Bone marrow (tissue), 2 donors: ENCODE data around the gene PIK3R3.
"Not testable (repeated sequence)": the region's sequence is repeated elsewhere in the genome, so short reads cannot be mapped to it uniquely, and the experiment has no call there.

Source experiments
- DNase-seq, 2 donors: peaks; one replicate each; lab custom pipeline; 2025; lab: John Stamatoyannopoulos, UW

Gene PIK3R3

DNA sequence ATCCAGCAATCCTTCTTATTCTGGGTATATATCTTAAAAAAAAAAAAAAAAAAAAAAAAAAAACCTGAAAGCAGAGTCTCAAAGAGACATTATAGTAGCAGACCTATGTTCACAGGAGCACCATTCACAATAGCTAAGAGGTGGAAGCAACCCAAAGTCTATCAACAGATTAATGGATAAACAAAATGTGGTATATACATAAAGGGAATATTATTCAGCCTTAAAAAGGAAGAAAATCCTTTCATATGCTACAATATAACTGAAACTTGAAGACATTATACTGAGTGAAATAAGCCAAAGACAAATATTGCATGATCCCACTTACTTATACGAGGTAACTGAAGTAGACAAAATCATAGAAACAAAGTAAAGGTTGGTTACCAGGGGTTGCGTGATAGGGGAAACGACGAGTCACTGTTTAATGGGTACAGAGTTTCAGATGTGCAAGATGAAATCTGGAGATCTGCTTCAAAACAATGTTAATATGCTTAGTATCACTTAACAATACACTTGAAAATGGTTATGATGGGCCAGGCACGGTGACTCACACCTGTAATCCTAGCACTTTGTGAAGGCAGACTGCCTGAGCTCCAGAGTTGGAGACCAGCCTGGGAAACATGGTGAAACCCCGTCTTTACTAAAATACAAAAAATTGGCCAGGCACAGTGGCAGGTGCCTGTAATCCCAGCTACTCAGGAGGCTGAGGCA is 29.5 kb downstream of the PIK3R3 start:
- no peak for DNase-seq

DNA sequence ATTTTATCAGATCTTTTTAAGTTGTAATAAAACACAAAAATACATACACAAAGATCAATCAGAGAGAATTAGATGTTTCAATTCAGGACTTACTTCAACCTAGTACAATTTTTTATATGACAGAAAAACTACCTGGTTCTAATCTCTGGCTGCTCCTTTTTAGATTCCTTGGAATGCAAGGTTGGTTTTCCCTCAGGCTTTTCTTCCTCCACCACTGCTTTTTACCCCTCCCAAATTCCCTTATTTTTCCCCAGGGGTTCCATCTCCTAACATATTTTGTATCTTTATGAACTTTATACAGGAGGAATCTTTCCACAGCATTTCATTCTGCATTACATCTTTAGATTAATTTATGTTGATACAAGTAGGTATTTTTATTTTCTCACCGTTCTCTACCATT is 33.2 kb downstream of the PIK3R3 start:
- DNase-seq: no peak

DNA sequence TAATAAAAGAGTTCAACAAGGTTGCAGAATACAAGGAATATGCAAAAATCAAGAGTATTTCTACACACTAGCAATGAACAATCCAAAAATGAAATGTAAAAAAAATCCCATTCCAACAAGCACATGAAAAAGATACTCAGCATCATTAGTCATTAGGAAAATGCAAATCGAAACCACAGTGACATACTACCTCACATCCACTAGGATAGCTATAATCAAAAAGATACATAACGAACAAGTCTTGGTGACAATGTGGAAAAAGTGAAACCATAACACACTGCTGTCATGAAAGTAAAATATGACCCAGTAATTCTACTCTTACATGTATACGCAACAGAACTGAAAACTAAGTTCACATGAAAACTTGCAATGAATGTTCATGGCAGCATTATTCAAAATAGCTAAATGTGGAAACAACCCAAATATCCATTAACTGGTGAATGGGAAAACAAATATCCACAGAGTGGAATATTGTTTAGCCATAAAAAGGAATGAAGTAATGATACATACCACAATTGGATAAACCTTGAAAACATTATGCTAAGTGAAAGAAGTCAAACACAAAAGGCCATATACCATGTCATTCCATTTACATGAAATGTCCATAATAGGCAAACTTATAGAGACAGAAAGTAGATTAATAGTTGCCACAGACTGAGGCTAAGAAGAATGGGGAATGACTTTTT is 34.3 kb downstream of the PIK3R3 start:
- no peak for DNase-seq

DNA sequence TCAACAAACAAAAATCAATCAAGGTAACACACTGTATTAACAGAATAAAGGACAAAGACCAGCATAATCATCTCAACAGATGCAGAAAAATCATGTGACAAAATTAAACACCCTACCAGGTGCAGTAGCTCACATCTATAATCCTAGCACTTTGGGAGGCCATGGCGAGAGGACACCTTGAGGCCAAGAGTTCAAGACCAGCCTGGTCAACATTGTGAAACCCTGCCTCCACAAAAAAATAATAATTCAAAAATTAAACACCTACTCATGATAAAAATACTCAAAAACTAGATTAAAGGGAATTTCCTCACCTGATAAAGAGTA is 35.3 kb downstream of the PIK3R3 start:
- DNase-seq: no peak

DNA sequence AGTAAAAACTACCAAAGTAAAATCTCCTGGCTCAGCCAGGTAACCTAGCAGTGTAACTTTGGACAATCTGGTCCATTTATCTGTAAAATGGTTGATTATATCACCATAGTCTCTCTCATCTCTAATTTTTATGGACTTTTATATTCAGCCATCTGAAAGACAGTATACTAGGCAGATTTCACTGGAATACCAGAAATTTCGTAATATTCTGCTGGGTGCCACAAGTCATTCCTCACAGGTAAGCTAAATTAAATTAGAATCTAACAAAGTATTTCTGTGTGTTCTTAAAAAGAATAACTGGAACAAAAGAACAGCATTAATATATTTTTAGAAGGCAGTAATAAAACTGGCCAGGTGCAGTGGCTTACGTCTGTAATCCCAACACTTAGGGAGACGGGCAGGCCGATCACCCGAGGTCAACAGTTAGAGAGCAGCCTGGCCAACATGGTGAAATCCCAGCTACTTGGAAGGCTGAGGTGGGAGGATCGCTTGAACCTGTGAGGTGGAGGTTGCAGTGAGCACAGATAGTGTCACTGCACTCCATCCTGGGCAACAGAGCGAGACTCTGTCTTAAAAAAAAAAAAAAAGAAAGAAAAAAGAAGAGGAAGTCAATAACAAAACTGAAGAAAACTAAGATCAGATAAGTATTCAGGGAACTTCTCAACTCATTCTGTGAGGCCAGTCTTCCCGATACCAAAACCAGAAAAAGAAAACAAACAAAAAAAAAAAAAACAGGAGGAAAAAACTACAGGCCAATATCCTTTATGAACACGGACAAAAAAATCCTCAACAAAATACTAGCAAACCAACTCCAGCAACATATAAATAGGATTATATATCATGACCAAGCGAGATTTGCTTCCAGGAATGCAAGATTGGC is 35.9 kb downstream of the PIK3R3 start:
- no peak for DNase-seq

DNA sequence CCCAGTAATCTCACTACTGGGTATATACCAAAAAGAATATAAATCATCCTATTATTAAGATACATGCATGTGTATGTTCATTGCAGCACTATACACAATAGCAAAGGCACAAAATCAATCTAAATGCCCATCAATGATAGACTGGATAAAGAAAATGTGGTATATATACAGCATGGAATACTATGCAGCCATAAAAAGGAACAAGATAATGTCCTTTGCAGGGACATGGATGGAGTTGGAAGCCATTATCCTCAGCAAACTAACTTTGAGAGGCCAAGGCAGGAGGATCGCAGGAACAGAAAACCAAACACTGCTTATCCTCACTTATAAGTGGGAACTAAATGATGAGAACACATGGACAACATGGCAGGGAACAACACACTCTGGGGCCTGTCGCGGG is 37.3 kb downstream of the PIK3R3 start:
- not testable (repeated sequence) for DNase-seq

DNA sequence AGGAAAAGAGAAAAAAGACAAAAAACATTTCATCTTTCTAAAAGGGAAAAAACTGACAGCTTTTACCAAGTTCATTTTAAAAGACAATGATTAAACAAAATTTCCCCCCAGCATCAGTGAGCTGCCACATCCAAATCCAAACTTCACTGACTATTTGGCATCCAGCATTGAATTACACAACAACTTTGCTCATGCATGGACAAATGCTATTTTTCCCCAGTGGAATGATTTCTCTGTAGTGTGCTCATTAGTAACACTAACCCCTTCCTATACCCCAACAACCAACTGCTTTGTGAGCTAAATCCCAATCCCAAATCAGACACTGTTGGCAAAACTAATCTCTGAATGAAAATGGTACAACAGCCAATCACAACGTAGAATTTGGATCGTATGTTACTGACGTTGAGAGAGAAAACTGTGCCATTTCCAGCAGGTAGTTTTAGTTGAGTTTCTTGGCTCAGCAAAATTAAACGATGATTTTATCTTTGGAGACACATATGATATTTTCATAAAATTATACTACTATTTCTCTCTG is 37.9 kb downstream of the PIK3R3 start:
- DNase-seq: no peak

DNA sequence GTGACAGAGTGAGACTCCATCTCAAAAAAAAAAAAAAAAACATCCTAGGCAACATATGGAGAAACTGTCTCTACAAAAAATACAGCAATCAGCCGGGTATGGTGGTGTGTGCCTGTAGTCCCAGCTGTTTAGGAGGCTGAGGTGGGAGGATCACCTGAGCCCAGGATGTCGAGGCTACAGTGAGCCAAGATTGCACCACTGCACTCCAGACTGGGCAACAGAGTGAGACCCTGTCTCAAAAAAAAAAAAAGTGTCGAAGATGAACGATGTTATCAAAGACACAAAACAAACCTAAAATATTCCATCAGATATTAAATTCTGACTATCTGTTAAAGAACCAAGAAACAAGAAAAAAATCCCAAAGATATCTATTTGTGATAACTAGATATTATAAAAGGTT is 38.6 kb downstream of the PIK3R3 start:
- not testable (repeated sequence) for DNase-seq

DNA sequence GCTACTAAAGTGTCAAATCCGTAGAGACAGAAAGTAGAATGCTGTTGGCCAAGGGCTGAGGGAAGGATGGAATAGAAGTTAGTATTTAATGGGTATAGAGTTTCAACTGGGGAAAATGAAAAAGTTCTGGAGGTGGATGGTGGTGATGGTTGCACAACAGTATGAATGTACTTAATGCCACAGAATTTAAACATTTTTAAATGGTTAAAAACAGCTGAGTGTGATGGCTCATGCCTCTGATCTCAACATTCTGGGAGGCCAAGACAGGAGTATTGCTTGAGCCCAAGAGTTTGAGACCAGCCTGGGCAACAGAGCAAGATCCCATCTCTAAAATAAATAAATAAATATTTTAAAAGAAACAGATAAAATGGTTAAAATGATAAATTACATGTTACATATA is 44.5 kb downstream of the PIK3R3 start:
- DNase-seq: no peak

DNA sequence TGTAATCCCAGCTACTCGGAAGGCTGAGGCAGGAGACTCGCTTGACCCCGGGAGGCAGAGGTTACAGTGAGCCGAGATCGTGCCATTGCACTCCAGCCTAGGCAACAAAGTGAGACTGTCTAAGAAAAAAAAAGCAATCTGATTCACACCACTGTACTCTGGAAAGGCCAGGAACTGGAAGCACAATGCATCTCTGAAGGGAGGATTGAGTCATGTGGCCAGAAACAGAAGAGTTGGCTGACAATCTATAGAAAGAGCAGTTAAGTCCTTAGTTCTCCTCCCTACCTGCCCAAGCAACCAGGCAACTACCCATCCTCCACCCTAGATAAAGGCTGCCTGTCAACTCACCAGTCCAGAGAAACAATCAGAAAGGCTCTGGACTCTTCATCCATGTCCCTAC is 45.9 kb downstream of the PIK3R3 start:
- no peak for DNase-seq

DNA sequence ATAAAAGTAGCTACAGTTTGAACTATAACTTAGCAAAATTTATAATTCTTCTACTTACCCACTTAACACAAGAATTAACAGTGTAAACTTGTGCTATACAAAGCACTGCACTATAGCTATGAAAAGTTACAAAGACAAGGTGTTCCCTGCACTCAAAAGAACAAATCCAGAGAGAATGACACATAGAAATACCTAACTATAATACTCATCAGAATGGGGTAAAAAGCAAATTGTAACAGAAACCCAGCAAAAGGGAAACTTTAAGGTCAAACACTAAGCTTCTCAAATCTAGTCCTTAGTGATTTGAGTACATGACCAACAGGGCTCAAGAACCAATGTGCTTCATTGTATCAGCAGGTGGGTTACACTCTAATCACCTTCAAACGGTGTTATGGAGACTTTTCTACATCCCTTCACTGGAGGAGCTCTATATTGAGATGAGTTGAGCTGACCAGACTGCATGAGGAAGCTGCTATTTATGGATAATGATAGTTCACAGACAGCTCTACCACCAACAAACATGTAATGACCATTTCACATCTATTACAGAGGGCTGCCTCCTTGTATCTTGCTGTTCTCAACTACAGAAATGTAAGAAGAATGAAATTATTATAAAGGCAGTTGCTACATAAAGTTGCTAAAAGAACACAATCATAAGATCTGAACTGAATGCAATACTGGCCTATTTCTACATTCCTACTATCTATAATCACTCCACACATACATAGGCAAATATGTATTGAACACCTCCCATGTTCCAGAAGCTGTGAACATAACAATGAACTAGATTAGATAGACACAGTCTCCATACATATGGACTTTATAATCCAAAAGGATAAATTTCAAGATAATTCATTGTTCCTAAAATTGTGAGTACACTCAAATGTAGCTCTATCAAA is 47.6 kb downstream of the PIK3R3 start:
- DNase-seq: no peak

DNA sequence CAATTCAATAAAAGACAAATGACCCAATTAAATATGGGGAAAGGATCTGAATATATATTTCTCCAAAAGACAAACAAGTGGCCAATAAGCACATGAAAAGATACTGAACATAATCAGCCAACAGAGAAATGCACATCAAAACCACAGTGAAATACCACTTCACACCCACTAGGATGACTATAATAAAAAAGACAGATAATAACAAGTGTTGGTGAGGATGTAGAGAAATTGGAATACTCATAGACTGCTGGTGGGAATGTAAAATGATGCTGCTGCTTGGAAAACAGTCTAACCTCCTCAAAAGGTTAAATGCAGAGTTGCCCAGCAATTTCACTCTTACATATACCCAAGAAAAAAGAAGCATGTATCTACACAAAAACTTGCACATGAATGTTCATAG is 48.9 kb downstream of the PIK3R3 start:
- no peak for DNase-seq

DNA sequence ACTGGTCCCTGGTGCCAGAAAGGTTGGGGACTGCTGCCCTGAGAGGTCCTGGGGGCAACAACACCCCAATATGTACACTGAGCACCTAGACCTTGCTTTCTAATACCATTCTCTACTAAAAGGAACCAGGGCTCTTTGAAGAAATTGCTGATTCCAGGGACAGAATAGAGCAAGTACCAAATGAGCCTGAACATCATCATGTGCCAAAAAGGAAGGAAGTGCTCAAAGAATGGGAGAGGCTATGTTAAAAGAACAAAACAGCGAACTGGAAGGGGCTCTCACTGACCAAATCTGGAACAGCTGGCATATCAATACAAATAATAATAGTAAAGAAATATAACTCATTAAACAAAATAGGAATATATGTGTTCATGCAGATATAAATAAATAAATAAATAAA is 50.8 kb downstream of the PIK3R3 start:
- no peak for DNase-seq

DNA sequence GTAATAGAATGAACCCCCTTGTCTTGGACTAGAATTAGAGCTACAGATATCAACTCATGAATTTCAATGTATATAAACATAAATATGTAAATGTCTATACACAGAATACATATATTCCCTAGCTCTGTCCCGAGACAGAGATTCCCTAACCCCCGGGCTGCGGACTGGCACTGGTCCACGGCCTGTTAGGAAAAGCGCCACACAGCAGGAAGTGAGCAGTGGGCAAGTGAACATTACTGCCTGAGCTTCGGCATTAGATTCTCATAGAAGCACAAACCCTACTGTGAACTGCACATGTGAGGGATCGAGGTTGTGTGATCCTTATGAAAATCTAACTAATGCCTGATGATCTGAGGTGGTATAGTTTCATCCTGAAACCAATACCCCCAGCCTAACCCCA is 51.2 kb downstream of the PIK3R3 start:
- no peak for DNase-seq

DNA sequence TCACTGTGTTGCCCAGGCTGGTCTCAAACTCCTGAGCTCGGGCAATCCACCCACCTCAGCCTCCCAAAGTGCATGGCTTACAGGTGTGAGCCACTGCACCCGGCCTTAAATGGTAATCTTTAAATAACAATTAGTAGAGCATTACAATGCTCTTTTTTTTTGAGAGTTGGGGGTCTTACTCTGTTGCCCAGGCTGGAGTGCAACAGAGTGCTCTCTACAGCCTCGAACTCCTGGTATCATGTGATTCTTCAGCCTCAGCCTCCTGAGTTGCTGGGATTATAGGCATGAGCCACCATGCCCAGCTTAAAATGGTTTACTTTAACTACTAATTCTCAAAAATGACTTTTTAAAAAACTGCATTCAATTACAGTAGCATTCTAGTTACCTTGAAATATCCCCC is 52.2 kb downstream of the PIK3R3 start:
- DNase-seq: no peak

DNA sequence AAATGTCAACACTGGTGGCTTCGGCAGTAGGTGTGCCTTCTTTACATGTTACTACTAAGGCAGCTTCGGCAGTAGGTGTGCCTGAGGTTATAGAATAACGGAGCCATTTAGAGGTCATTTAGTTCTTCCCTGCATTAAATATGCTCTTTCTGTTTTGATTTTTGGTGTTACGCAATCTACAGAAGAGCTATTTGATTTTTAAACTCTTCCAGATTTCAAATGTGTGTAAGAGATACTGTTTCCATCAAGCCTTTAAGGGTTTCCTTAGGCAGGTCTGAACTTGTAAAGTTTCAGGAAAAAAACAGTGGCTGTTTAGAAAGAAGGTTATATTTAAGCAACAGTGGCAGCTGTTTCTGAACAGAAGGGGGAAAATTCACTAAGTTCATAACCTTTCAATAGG is 54.8 kb downstream of the PIK3R3 start:
- DNase-seq: no peak

DNA sequence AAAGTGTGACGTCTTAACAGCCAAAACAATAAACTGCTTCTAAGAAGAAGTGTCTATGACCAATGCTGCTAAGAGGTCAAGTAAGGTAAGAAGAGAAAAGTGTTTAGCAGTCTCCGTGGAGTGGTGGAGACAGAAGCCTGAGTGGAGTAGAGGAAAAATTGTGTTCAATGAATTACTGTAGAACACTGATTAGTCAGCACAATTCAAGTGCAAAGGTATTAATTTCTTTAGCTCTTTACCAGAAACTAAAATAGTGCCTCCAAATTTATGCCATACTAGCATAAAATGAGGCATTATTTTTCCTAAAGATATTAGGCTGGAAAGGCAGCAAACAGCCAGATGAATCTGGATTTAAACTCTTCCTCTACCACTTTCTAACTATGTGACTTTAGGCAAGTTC is 56.1 kb downstream of the PIK3R3 start:
- DNase-seq: no peak

DNA sequence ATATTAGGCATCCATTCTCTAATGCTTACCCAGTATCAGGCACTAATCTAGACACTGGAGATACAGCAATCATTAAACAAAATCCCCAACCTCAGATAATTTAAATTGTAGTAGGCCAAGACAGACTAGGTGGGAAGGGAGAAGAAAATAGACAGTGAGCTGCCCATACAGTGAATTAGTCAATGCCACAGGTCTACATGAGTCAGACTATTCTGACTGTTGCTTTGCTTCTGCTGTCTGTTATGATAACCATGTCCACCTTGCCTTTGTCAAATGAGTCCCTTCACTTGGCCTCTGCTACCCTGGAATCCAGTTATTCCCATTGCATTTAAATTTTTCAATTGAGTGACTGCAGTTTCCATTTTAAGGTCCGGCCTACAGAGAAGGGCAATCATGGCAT is 59.5 kb downstream of the PIK3R3 start:
- DNase-seq: no peak

DNA sequence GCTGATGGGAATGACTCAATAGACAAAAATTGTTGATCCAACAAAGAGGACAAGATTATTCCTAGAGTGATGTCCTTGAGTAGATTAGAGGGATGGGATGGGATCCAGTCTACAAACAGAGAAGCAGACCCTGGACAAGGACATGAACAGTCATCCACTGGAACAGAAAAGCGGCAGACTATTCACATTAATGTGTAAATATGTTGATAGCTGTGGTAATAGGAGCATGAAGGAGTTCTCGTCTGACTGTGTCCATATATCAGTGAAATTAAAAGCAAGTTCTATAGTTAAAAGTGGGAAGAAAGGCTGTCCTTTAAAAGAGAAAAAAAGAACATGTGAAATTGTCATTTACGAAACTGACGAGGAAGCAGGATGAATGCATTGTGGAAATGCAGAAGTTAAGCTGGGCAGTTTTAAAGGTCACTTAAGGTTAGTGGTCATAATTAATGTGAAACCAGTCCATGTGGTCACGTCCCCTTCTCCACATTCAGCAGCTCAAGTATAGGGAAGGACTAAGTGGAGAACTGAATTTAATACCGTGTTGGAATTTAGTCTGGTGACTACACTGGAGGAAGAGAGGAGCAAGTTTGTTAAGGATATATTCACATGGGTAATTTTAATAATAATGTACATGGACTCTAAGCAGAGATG is 62.1 kb downstream of the PIK3R3 start:
- no peak for DNase-seq

DNA sequence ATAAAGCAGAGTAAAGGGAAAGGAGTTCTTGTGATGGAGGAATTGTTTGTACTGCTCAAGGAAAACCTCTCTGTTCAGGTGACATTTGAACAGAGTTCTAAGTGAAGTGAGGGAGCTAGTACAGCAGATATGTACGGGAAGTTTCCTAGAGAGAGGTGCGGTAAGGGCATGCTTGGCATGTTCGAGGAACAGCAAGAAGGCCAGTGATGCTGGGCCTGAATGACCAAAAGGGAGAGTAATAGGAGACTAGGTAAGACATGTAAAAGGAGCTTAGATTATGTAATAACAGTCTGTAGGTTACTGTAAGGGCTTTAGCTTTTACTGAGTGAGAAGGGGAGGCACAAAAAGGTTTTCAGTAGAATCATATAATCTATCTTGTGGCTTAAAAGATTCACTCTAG is 63.9 kb downstream of the PIK3R3 start:
- DNase-seq: no peak

DNA sequence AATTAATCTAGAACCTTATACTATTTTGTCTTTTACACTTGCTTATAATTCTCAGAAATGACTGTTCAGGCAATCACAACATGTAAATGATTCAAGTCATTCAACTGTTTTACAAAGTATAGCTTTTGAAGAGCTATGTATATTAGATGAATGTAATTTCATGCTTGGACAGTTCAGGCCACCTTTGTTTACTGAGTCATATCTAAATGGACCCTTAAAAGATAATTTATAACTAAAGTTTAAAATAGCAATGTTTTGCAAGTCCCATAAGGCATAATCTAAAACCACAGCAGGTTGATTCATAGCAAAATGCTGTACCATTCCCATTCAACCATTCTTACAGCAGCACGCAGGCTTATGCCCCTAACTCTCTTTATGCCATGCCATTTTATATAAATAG is 64.8 kb downstream of the PIK3R3 start:
- no peak for DNase-seq
